K562 (cell line): ENCODE data around the gene TGM3. TPM values are rescaled to one million over a fixed set of nuclear protein-coding genes. Genes with fewer than 3 reads are reported as not detected.

Source experiments
- ATAC-seq: fragments of 200-7000 bp; cut with Tn5 transposase; 3 replicates; pipeline ENCODE4 v1.9.1; 2020; ENCODE audit warnings: moderate library complexity
- BruUV-seq: library from RNA; stranded (reverse); fragments of 400-500 nt; replicated peaks from 2 replicates; lab custom pipeline; 2021; lab: Mats Ljungman, UMichigan
- CTCF ChIA-PET: fragments of 300-600 bp; formaldehyde crosslinking; extraction: SDS; loops from one replicate; lab custom pipeline; 2021; ENCODE audit warnings: low intra/inter-chr PET ratio; lab: Yijun Ruan, JAX
- POLR2A ChIA-PET: fragments of 300-600, 350-650 bp; sonication (Branson Sonifier 250); formaldehyde crosslinking; extraction: SDS; loops from one replicate; lab custom pipeline; 2021; ENCODE audit warnings: antibody characterized with exemption, inconsistent platforms; lab: Yijun Ruan, JAX
- DNase-seq, 4 experiments: peaks; one replicate each; pipeline versions ENCODE4 v3.0.0 to v3.0.0-alpha.2; 2011 to 2018; ENCODE audit warnings: low spot score in 3 of 4, mixed read lengths in 3 of 4; ENCODE audit errors: extremely low read depth in 1 of 4
- FAIRE-seq: peaks from 2 replicates; lab custom pipeline; 2011; peaks lifted over from hg19 to GRCh38; lab: Jason Lieb, UNC
- H2AFZ ChIP-seq: 2 replicates; pipeline ENCODE4 v1.6.0; 2011; ENCODE audit warnings: low read depth, low read length, control low read depth, inconsistent platforms
- H3K27ac ChIP-seq: fragments of 200-600 bp; 3 replicates; pipeline ENCODE4 v1.8.0; 2011; ENCODE audit warnings: low read depth, mild to moderate bottlenecking, control low read depth, inconsistent platforms, low read length, moderate library complexity, mixed read lengths; ENCODE audit errors: extremely low read depth
- H3K27me3 ChIP-seq, 2 experiments: fragments of 300-600 bp in 1 of 2; 2 replicates in 1 of 2; 3 replicates in 1 of 2; pipeline versions ENCODE4 v1.6.0 to v1.8.0; 2011; ENCODE audit warnings: inconsistent platforms in 2 of 2, low read length in 2 of 2, mild to moderate bottlenecking in 1 of 2, mixed read lengths in 1 of 2, moderate library complexity in 1 of 2; ENCODE audit not compliant: control insufficient read depth in 2 of 2, insufficient read depth in 2 of 2
- H3K36me3 ChIP-seq: fragments of 300-600 bp; 3 replicates; pipeline ENCODE4 v1.8.0; 2011; ENCODE audit warnings: mild to moderate bottlenecking, low read length, inconsistent platforms; ENCODE audit not compliant: control insufficient read depth, insufficient read depth
- H3K4me1 ChIP-seq, 2 experiments: fragments of 200-600 bp in 1 of 2; replicated peaks in 1 of 2; 2 replicates in 1 of 2; 3 replicates in 1 of 2; pipeline versions ENCODE4 v1.5.1 to v1.8.0; 2011; ENCODE audit warnings: inconsistent platforms in 2 of 2, low read length in 2 of 2, mild to moderate bottlenecking in 1 of 2, mixed read lengths in 1 of 2, moderate library complexity in 1 of 2; ENCODE audit not compliant: control insufficient read depth in 2 of 2, insufficient read depth in 2 of 2
- H3K4me2 ChIP-seq: 2 replicates; pipeline ENCODE4 v1.6.1; 2011; ENCODE audit warnings: low read length, control low read depth, inconsistent platforms, mixed read lengths; ENCODE audit not compliant: insufficient read depth
- H3K4me3 ChIP-seq: fragments of 200-600 bp; sonication (generic), shearing (Covaris generic); 2 replicates; pipeline ENCODE4 v1.5.1; 2016; ENCODE audit warnings: control low read depth, inconsistent platforms
- H3K79me2 ChIP-seq: fragments of 200-600 bp; 3 replicates; pipeline ENCODE4 v1.8.0; 2011; ENCODE audit warnings: low read length, inconsistent platforms; ENCODE audit not compliant: control insufficient read depth, insufficient read depth
- H3K9ac ChIP-seq, 2 experiments: 2 replicates each; pipeline versions ENCODE4 v1.6.0 to v1.6.1; 2011; ENCODE audit warnings: low read depth in 2 of 2, low read length in 2 of 2, control low read depth in 1 of 2, inconsistent platforms in 1 of 2, mild to moderate bottlenecking in 1 of 2, mixed read lengths in 1 of 2; ENCODE audit not compliant: insufficient read depth in 1 of 2
- H3K9me1 ChIP-seq: one replicate; pipeline ENCODE4 v1.6.0; 2011; ENCODE audit warnings: inconsistent platforms, mild to moderate bottlenecking, low read length, moderate library complexity; ENCODE audit not compliant: control insufficient read depth, insufficient read depth
- H3K9me3 ChIP-seq: replicated peaks from 2 replicates; pipeline ENCODE4 v1.5.1; 2011; ENCODE audit warnings: low read depth, low read length, inconsistent platforms; ENCODE audit not compliant: control insufficient read depth, insufficient read depth
- H4K20me1 ChIP-seq: replicated peaks from 2 replicates; pipeline ENCODE4 v1.6.1; 2011; ENCODE audit warnings: low read length, inconsistent platforms, mixed read lengths; ENCODE audit not compliant: control insufficient read depth, insufficient read depth
- ESRRA ChIP-seq: fragments of 450-650 bp; IDR thresholded peaks from 2 replicates; pipeline ENCODE4 v1.6.1; 2014; ENCODE audit warnings: low read depth, mild to moderate bottlenecking, moderate library complexity, borderline replicate concordance
- ESRRB ChIP-seq: fragments of 250-450 bp; sonication (Bioruptor Pico); IDR thresholded peaks from 2 replicates; pipeline ENCODE4 v1.5.0; 2020; ENCODE audit warnings: mild to moderate bottlenecking, moderate library complexity, borderline replicate concordance
- NCOA1 ChIP-seq: fragments of 450-650 bp; IDR thresholded peaks from 2 replicates; pipeline ENCODE4 v1.6.1; 2016; ENCODE audit warnings: low read depth
- RBM25 ChIP-seq: fragments of 200-400 bp; formaldehyde crosslinking; IDR thresholded peaks from 2 replicates; pipeline ENCODE4 v1.6.1; 2018; ENCODE audit warnings: low read length, low read depth, moderate library complexity; ENCODE audit not compliant: severe bottlenecking
- ZBTB49 ChIP-seq: sonication (generic); formaldehyde crosslinking; IDR thresholded peaks from 2 replicates; pipeline ENCODE4 v1.8.0; 2022; ENCODE audit warnings: missing genetic modification reagents, mild to moderate bottlenecking, borderline replicate concordance
- ZNF12 ChIP-seq: sonication (generic); formaldehyde crosslinking; IDR thresholded peaks from 2 replicates; pipeline ENCODE4 v1.4.0; 2020; ENCODE audit warnings: mild to moderate bottlenecking, missing genetic modification reagents
- WGBS: fragments of 100-300 bp; shearing (Covaris generic); methylation state at CpG from one replicate; pipeline ENCODE4 v1.1.6; 2016; ENCODE audit warnings: low coverage, mixed read lengths; ENCODE audit not compliant: insufficient coverage; ENCODE audit errors: missing lambda C conversion rate; 5-methylcytosine and 5-hydroxymethylcytosine counted together
- in situ Hi-C: fragments of 300-500 bp; cut with MboI; formaldehyde crosslinking; loops from 4 replicates; pipeline ENCODE4 v1.15.0; 2018; ENCODE audit warnings: inconsistent platforms, mixed read lengths
- intact Hi-C: fragments of 100-400 bp; cut with micrococcal nuclease; formaldehyde crosslinking; loops from 2 replicates; pipeline ENCODE4 v1.14.2; 2022
- polyA plus RNA-seq, 8 experiments: library from polyadenylated mRNA; depleted of rRNA in 4 of 8; stranded (reverse) in 5 of 8; unstranded in 3 of 8; fragments of >200 nt; fragmentation: Nextera tagmentation in 2 of 8; fragmentation: Illumina TruSeq in 1 of 8; extraction: Ambion mirVana in 2 of 8; extraction: Trizol in 1 of 8; gene quantifications; 2 replicates each; pipeline versions ENCODE4 v1.2.1 to v1.2.3, GENCODE V29; 2011 to 2014; ENCODE audit warnings: inconsistent platforms in 1 of 8, missing spikeins in 1 of 8
- total RNA-seq, 7 experiments: library from RNA; depleted of rRNA in 6 of 7; stranded (reverse); fragments of >200 nt in 6 of 7; fragmentation: Illumina TruSeq in 2 of 7; extraction: Trizol in 2 of 7; gene quantifications; 2 replicates each; pipeline versions ENCODE4 v1.2.1 to v1.2.3, GENCODE V29; 2011 to 2021; ENCODE audit warnings: low replicate concordance in 1 of 7

TGM3 gene
- total and polyA plus RNA-seq, 9 of the 15 experiments (the other 6 are each of a cell fraction or from before 2014, with no cell fraction given), result not detected

GRCh38 chr20:2380601-2381000 is 84.8 kb downstream of the TGM3 start, which contains the start of gene TGM6 (continued):
- TF ChIP-seq ZBTB49 (CRISPR knock-in tag) (no peak), NCOA1 (no peak), ZNF12 (CRISPR knock-in tag) (no peak)

GRCh38 chr20:2381303-2381702 is 85.5 kb downstream of the TGM3 start:
- Histone ChIP-seq H3K27me3 (peaks cover 0 to 25% of the 10 kb centered on the region in 2 experiments; a peak in 2 of 5 replicates), H3K79me2 (no peaks in the 10 kb centered on the region), H3K4me3 (no peak overlapping the region), H3K27ac (no peak overlapping the region), H4K20me1 (no peaks in the 10 kb centered on the region), H3K36me3 (no peaks in the 10 kb centered on the region), H3K4me2 (no peak overlapping the region), H3K9ac (no peak overlapping the region), H3K9me1 (no peaks in the 10 kb centered on the region), H3K9me3 (no peaks in the 10 kb centered on the region), H3K4me1 (no peaks in the 10 kb centered on the region), H2AFZ (no peak overlapping the region)
- ChIA-PET CTCF (no interaction called here), POLR2A (interaction anchor here (0.6 kb wide), 1 partner anchor 135 kb away, joined by 3 read pairs; no protein-coding TSS in a partner anchor)
- FAIRE-seq, result no peak
- DNase-seq, result no peak
- TF ChIP-seq ESRRA (peak; percentile 95), ESRRB (CRISPR knock-in tag) (no peak), RBM25 (peak; percentile 56)
- in situ Hi-C loops, result no loop called here
- intact Hi-C loops, result no loop called here
- BruUV-seq, result no TSS peak
- WGBS, result 2% methylated on average over 7 of the region's 7 CpGs
- no peak for ATAC-seq
